GM12878 (cell line): ENCODE measurements around the gene BSCL2. TPM values are rescaled to one million over a fixed set of nuclear protein-coding genes. Genes with fewer than 3 reads are reported as not detected.

Source experiments
- ASH2L ChIP-seq: fragments of 300-600, 200-600 bp; sonication (generic); IDR thresholded peaks from 2 replicates; pipeline ENCODE4 v1.6.1; 2017; ENCODE audit warnings: low read depth, mild to moderate bottlenecking, borderline replicate concordance
- CBX3 ChIP-seq: fragments of 200-600 bp; sonication (generic); IDR thresholded peaks from 2 replicates; pipeline ENCODE4 v1.6.1; 2016; ENCODE audit warnings: low read depth, borderline replicate concordance
- CHD1 ChIP-seq: IDR thresholded peaks from 2 replicates; pipeline ENCODE4 v1.6.1; 2012; ENCODE audit warnings: low read depth, low read length, improper control_type of control experiment
- CREM ChIP-seq: IDR thresholded peaks from 2 replicates; pipeline ENCODE4 v1.6.1; 2014; ENCODE audit warnings: antibody characterized with exemption, low read depth
- GATAD2B ChIP-seq: fragments of 450-650 bp; conservative IDR thresholded peaks from 2 replicates; pipeline ENCODE4 v1.6.1; 2017; ENCODE audit warnings: low read depth, mild to moderate bottlenecking, moderate library complexity
- HDGF ChIP-seq: fragments of 450-650 bp; IDR thresholded peaks from 2 replicates; pipeline ENCODE4 v1.6.1; 2016; ENCODE audit warnings: antibody characterized with exemption
- NFIC ChIP-seq: IDR thresholded peaks from 2 replicates; pipeline ENCODE4 v1.6.1; 2012; ENCODE audit warnings: low read depth, mild to moderate bottlenecking, inconsistent platforms, low read length, moderate library complexity
- NR2C2 ChIP-seq: IDR thresholded peaks from 2 replicates; pipeline ENCODE4 v1.6.1; 2011; ENCODE audit warnings: borderline replicate concordance, low read depth; ENCODE audit not compliant: control insufficient read depth, insufficient read length
- POLR2AphosphoS2 ChIP-seq: IDR thresholded peaks from 2 replicates; pipeline ENCODE4 v1.6.1; 2011; ENCODE audit warnings: low read depth, mild to moderate bottlenecking, low read length, improper control_type of control experiment, moderate library complexity
- RELA ChIP-seq: fragments of 450-650 bp; IDR thresholded peaks from 2 replicates; pipeline ENCODE4 v1.8.0; 2014; ENCODE audit warnings: borderline replicate concordance; ENCODE audit not compliant: partially characterized antibody
- SREBF1 ChIP-seq: IDR thresholded peaks from 2 replicates; pipeline ENCODE4 v1.6.1; 2012; ENCODE audit warnings: mild to moderate bottlenecking, low read length
- ZNF207 ChIP-seq: fragments of 450-650 bp; IDR thresholded peaks from 2 replicates; pipeline ENCODE4 v1.6.1; 2014; ENCODE audit warnings: antibody characterized with exemption, mild to moderate bottlenecking, borderline replicate concordance
- polyA plus RNA-seq, 11 experiments: library from polyadenylated mRNA; depleted of rRNA in 4 of 11; unstranded in 6 of 11; stranded (reverse) in 5 of 11; fragments of >200 nt; fragmentation: Nextera tagmentation in 4 of 11; fragmentation: Illumina TruSeq in 1 of 11; extraction: Ambion mirVana in 4 of 11; extraction: Trizol in 1 of 11; gene quantifications; 1 replicate in 1 of 11; 2 replicates in 10 of 11; pipeline versions ENCODE4 v1.2.1 to v1.2.3, GENCODE V29; 2011 to 2016; ENCODE audit warnings: inconsistent platforms in 2 of 11, missing spikeins in 2 of 11, low read depth in 1 of 11
- total RNA-seq, 4 experiments: library from RNA; depleted of rRNA in 3 of 4; stranded (reverse); fragments of >200 nt in 3 of 4; fragmentation: Illumina TruSeq in 1 of 4; extraction: Trizol in 1 of 4; gene quantifications; 2 replicates each; pipeline versions ENCODE4 v1.2.1 to v1.2.3, GENCODE V29; 2013 to 2021
- TF ChIP-seq, protein P1 (sequence below): fragments of 450-650 bp; IDR thresholded peaks from 2 replicates; pipeline ENCODE4 v1.6.1; 2017; ENCODE audit warnings: antibody characterized with exemption, mild to moderate bottlenecking, moderate library complexity
- TF ChIP-seq, protein P2 (sequence below): fragments of 450-650 bp; conservative IDR thresholded peaks from 2 replicates; pipeline ENCODE4 v1.6.1; 2017; ENCODE audit warnings: mild to moderate bottlenecking, moderate library complexity
- TF ChIP-seq, protein P3 (sequence below): fragments of 450-650 bp; IDR thresholded peaks from 2 replicates; pipeline ENCODE4 v1.6.1; 2017; ENCODE audit warnings: low read depth, mild to moderate bottlenecking, moderate library complexity
- TF ChIP-seq, protein P4 (sequence below): fragments of 450-650 bp; IDR thresholded peaks from 2 replicates; pipeline ENCODE4 v1.6.1; 2014; ENCODE audit warnings: mild to moderate bottlenecking
- TF ChIP-seq, protein P5 (sequence below): IDR thresholded peaks from 2 replicates; pipeline ENCODE4 v1.6.1; 2012; ENCODE audit warnings: low read length, inconsistent platforms
- TF ChIP-seq, protein P6 (sequence below): IDR thresholded peaks from 2 replicates; pipeline ENCODE4 v1.6.1; 2012; ENCODE audit warnings: low read depth, low read length, improper control_type of control experiment

BSCL2 gene
- total and polyA plus RNA-seq, 10 of the 15 experiments (the other 5 are each of a cell fraction or from before 2014, with no cell fraction given) = 12.3 to 57.9 (median 21.8) TPM

DNA sequence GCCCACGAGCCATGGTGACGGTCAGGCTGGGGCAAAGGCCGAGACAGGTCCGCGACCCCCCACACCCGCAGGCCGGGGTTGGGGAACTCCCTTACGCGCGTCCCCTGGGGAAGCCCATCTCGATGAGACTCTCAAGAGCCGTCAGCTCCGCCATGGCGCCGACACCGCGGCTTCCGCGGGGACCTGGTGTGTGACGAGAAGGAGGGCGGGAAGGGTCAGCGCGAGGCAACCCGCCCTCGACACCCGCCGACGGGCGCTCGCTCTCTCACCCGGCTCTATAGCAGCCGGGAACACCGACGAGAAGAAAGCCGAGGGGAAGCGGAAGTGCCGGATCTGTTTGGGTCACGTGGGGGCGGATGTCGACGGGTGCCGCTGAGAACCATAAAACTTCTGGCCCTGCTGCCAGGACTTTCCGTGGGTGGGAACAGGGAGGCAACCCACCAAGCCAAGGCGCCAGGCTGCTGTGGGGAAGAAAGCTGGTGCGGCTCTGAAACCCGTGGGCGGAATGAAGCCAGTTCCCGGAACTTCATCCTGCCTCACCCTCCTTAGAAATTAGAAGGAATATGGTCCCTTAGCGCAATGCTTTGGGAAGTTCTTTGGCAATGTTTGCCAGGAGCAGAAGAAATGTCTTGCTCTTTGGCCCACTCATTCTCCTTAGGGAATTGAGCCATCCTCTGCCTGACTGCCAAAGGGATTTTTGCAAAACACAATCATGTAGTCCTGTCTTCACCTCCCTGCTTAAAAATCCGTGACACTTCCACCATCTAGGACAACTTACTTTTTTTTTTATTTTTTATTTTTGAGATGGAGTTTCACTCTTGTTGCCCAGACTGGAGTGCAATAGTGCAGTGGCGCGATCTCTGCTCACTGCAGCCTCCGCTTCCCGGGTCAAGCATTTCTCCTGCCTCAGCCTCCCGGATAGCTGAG is 28.2 kb downstream of the BSCL2 start, which contains the start of gene UBXN1 (continued):
- TF ChIP-seq, protein P1, sequence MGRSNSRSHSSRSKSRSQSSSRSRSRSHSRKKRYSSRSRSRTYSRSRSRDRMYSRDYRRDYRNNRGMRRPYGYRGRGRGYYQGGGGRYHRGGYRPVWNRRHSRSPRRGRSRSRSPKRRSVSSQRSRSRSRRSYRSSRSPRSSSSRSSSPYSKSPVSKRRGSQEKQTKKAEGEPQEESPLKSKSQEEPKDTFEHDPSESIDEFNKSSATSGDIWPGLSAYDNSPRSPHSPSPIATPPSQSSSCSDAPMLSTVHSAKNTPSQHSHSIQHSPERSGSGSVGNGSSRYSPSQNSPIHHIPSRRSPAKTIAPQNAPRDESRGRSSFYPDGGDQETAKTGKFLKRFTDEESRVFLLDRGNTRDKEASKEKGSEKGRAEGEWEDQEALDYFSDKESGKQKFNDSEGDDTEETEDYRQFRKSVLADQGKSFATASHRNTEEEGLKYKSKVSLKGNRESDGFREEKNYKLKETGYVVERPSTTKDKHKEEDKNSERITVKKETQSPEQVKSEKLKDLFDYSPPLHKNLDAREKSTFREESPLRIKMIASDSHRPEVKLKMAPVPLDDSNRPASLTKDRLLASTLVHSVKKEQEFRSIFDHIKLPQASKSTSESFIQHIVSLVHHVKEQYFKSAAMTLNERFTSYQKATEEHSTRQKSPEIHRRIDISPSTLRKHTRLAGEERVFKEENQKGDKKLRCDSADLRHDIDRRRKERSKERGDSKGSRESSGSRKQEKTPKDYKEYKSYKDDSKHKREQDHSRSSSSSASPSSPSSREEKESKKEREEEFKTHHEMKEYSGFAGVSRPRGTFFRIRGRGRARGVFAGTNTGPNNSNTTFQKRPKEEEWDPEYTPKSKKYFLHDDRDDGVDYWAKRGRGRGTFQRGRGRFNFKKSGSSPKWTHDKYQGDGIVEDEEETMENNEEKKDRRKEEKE = no peak
- TF ChIP-seq, protein P2, sequence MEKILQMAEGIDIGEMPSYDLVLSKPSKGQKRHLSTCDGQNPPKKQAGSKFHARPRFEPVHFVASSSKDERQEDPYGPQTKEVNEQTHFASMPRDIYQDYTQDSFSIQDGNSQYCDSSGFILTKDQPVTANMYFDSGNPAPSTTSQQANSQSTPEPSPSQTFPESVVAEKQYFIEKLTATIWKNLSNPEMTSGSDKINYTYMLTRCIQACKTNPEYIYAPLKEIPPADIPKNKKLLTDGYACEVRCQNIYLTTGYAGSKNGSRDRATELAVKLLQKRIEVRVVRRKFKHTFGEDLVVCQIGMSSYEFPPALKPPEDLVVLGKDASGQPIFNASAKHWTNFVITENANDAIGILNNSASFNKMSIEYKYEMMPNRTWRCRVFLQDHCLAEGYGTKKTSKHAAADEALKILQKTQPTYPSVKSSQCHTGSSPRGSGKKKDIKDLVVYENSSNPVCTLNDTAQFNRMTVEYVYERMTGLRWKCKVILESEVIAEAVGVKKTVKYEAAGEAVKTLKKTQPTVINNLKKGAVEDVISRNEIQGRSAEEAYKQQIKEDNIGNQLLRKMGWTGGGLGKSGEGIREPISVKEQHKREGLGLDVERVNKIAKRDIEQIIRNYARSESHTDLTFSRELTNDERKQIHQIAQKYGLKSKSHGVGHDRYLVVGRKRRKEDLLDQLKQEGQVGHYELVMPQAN = peak; percentile 89; the same call in 1 of the 2 replicates
- TF ChIP-seq, protein P3, sequence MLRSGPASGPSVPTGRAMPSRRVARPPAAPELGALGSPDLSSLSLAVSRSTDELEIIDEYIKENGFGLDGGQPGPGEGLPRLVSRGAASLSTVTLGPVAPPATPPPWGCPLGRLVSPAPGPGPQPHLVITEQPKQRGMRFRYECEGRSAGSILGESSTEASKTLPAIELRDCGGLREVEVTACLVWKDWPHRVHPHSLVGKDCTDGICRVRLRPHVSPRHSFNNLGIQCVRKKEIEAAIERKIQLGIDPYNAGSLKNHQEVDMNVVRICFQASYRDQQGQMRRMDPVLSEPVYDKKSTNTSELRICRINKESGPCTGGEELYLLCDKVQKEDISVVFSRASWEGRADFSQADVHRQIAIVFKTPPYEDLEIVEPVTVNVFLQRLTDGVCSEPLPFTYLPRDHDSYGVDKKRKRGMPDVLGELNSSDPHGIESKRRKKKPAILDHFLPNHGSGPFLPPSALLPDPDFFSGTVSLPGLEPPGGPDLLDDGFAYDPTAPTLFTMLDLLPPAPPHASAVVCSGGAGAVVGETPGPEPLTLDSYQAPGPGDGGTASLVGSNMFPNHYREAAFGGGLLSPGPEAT = peak; percentile 96
- peak; percentile 64; the same call in 1 of the 2 replicates for TF ChIP-seq GATAD2B
- peak; percentile 75; the same call in 1 of the 2 replicates for TF ChIP-seq CREM
- TF ChIP-seq HDGF = no peak
- TF ChIP-seq NFIC = 0 out of 2 replicates have a peak, but pooled peaks have one; percentile 25
- TF ChIP-seq CBX3 = no peak
- TF ChIP-seq RELA = peak; percentile 71
- peak; percentile 97 for TF ChIP-seq ZNF207
- no peak for TF ChIP-seq CHD1
- no peak for TF ChIP-seq SREBF1
- TF ChIP-seq POLR2AphosphoS2 = 0 out of 2 replicates have a peak, but pooled peaks have one; percentile 43
- TF ChIP-seq ASH2L = 0 out of 2 replicates have a peak, but pooled peaks have one; percentile 68
- TF ChIP-seq, protein P4, sequence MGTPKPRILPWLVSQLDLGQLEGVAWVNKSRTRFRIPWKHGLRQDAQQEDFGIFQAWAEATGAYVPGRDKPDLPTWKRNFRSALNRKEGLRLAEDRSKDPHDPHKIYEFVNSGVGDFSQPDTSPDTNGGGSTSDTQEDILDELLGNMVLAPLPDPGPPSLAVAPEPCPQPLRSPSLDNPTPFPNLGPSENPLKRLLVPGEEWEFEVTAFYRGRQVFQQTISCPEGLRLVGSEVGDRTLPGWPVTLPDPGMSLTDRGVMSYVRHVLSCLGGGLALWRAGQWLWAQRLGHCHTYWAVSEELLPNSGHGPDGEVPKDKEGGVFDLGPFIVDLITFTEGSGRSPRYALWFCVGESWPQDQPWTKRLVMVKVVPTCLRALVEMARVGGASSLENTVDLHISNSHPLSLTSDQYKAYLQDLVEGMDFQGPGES = no peak
- TF ChIP-seq, protein P5, sequence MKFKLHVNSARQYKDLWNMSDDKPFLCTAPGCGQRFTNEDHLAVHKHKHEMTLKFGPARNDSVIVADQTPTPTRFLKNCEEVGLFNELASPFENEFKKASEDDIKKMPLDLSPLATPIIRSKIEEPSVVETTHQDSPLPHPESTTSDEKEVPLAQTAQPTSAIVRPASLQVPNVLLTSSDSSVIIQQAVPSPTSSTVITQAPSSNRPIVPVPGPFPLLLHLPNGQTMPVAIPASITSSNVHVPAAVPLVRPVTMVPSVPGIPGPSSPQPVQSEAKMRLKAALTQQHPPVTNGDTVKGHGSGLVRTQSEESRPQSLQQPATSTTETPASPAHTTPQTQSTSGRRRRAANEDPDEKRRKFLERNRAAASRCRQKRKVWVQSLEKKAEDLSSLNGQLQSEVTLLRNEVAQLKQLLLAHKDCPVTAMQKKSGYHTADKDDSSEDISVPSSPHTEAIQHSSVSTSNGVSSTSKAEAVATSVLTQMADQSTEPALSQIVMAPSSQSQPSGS = no peak
- TF ChIP-seq NR2C2 = no peak
- TF ChIP-seq, protein P6, sequence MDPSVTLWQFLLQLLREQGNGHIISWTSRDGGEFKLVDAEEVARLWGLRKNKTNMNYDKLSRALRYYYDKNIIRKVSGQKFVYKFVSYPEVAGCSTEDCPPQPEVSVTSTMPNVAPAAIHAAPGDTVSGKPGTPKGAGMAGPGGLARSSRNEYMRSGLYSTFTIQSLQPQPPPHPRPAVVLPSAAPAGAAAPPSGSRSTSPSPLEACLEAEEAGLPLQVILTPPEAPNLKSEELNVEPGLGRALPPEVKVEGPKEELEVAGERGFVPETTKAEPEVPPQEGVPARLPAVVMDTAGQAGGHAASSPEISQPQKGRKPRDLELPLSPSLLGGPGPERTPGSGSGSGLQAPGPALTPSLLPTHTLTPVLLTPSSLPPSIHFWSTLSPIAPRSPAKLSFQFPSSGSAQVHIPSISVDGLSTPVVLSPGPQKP = peak; percentile 69
